Measurements from ENCODE around the gene VAV2.

Gene VAV2

DNA sequence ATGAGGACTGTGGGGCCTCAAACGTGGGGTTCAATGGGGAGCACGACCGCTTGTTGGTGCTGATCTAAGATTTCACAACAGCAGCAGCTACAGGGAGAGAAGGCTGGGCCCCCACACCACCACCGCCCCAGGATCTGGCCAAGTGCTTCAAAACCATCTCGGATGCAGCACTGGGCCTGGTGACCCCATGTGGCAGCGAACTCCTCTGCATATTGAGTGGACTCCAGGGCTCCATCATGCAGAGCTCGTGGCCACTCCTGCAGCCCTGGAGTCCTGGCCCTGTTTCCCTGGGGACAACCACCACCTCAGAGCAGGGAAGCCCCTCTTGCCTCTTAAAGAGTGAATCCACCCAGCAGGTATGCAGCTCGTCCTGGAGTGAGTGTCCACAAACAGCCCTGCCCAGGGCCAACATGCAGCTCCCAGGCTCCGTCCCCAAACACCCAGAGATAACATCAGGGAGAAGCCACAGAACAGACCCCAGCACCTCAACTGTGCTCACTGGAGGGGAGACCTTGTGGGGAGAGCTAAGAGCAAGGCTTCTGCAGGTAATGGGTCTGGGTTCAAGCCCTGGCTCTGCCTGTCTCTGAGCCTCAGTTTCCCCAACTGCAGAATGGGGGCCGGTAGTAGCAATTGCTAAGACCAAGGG lies 150.8 kb downstream of the VAV2 start:
- Mint-ChIP-seq H3K4me1 (ENCODE audit: low read depth) (no peaks in the 10 kb centered on the region), H3K9me3 (no peaks in the 10 kb centered on the region), H3K27ac (no peak overlapping the region), H3K27me3 (peaks cover 6% of the 10 kb centered on the region), H3K4me3 (no peak overlapping the region), H3K36me3 (ENCODE audit: low read depth) (no peaks in the 10 kb centered on the region)
- DNase-seq = no peak

DNA sequence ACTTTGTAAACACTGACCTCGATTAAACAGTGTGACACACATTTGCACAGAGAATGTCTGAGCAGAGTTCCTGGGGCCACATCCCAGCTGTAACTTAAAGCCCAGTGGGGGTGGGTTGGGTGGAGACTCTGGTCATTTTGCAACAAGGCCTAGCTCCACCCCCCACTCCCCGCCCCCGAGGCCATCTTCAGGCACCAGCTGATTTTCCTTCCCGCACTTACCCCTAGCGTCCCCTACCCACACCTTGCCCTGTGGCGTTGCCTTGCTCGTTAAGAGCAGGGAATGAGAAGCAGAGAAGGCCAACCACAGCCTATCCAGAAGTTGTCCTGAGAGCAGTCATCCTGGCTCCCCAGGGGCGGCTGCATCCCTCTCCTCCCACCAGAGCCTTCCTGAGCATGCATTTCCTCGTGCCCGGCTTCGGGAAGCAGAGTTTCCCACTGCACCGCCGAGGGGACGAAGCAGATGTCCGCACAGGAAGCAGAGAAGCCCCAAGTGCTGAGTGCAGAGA lies 152.2 kb downstream of the VAV2 start:
- no peak overlapping the region for H3K27ac Mint-ChIP-seq
- no peaks in the 10 kb centered on the region for H3K9me3 Mint-ChIP-seq
- DNase-seq = no peak
- no peaks in the 10 kb centered on the region for H3K4me1 Mint-ChIP-seq (ENCODE audit: low read depth)
- H3K4me3 Mint-ChIP-seq = no peak overlapping the region
- H3K36me3 Mint-ChIP-seq (ENCODE audit: low read depth) = no peaks in the 10 kb centered on the region
- peaks cover 6% of the 10 kb centered on the region for H3K27me3 Mint-ChIP-seq

DNA sequence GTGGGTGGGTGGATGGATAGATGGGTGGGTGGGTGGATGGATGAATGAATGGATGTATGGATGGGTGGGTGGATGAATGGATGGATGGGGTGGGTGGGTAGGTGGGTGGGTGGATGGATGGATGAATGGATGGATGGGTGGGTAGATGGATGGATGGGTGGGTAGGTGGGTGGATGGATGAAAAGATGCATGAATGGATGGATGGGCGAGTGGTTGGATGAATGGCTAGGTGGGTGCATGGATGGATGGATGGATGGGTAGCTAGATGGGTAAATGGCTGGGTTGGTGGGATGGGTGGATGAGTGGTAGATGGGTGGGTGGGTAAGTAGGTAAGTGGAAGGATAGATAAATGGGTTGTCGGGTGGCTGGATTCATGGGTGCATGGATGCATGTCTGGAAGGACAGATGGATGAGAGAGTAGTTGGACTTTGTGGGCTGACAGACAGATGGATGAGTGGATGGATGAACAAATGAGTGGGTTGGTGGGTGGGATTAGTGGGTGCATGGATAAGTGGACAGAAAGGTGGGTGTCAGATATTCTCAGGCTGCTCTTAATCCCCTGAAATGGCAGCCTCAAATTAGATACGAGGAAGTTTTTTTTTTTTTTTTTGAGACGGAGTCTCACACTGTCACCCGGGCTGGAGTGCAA lies 153.1 kb downstream of the VAV2 start:
- Mint-ChIP-seq H3K9me3 (no peaks in the 10 kb centered on the region), H3K27ac (no peak overlapping the region), H3K27me3 (peaks cover 6% of the 10 kb centered on the region), H3K36me3 (ENCODE audit: low read depth) (no peaks in the 10 kb centered on the region), H3K4me3 (no peak overlapping the region), H3K4me1 (ENCODE audit: low read depth) (no peaks in the 10 kb centered on the region)
- no peak for DNase-seq

DNA sequence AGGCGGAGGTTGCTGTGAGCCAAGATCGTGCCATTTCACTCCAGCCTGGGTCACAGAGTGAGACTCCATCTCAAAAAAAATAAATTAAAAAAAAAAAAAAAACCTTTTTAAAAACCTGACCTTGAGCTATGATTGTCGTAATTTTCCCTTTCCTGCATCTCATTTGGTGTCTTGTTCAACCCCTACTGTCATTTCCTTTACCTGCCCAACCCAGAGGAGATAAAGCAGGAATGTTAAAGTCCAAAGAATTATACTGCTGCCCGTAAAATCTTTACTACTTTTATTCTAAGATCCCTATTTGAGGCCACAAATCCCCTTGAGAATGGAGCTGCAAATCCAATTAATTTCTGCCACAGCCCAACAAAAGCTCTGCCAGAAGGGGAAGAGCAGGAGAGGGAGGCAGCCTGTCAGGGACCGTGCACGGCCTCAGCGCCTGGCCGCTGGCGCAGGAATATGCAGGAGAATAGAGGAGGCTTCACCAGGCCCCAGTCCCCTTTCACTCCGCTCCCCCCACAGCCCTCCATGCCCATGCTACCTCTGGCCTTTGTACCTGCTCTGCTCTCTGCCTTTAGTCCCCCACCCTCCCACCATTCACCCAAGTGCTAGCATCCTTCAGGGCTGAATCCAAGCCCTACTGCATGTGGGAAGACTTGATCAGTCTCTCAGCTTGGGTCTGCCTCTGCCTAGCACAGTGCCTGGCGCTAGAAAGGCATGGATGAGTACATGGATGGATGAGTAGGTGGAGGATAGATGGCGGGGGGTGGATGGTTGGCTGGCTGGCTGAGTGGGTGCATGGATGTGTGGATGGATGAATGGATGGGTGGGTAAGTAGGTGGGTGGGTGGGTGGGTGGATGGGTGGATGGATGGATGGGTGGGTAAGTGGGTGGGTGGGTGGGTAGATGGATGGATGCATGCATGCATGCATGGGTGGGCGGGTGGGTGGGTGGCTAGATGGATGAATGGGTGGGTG lies 154.2 kb downstream of the VAV2 start:
- no peak overlapping the region for H3K4me3 Mint-ChIP-seq
- H3K36me3 Mint-ChIP-seq (ENCODE audit: low read depth) = no peaks in the 10 kb centered on the region
- no peak for DNase-seq
- H3K9me3 Mint-ChIP-seq = no peaks in the 10 kb centered on the region
- H3K4me1 Mint-ChIP-seq (ENCODE audit: low read depth) = no peaks in the 10 kb centered on the region
- H3K27ac Mint-ChIP-seq = no peak overlapping the region
- H3K27me3 Mint-ChIP-seq = no peaks in the 10 kb centered on the region

DNA sequence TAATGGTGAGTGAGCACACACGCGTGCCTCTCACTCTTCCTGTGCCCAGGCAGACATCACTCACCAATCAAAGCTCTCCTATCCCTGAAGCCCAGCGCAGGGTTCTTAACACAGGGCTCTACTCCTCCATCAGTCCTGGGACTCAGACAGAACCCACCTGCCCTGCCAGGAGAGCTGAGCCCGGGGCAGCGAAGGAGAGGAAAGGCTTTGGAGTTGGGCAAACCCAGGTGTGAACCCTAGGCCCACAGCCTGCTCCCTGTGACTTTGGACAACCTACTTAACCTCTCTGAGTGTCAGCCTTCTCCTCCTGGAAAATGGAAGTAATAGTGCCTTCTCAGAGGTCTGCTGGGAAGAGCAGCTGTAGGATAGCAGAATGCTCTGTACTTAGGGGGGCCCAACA lies 155.3 kb downstream of the VAV2 start:
- Mint-ChIP-seq H3K4me3 (no peak overlapping the region), H3K4me1 (ENCODE audit: low read depth) (no peaks in the 10 kb centered on the region), H3K36me3 (ENCODE audit: low read depth) (no peaks in the 10 kb centered on the region), H3K27me3 (no peaks in the 10 kb centered on the region), H3K9me3 (no peaks in the 10 kb centered on the region), H3K27ac (no peak overlapping the region)
- DNase-seq = no peak

DNA sequence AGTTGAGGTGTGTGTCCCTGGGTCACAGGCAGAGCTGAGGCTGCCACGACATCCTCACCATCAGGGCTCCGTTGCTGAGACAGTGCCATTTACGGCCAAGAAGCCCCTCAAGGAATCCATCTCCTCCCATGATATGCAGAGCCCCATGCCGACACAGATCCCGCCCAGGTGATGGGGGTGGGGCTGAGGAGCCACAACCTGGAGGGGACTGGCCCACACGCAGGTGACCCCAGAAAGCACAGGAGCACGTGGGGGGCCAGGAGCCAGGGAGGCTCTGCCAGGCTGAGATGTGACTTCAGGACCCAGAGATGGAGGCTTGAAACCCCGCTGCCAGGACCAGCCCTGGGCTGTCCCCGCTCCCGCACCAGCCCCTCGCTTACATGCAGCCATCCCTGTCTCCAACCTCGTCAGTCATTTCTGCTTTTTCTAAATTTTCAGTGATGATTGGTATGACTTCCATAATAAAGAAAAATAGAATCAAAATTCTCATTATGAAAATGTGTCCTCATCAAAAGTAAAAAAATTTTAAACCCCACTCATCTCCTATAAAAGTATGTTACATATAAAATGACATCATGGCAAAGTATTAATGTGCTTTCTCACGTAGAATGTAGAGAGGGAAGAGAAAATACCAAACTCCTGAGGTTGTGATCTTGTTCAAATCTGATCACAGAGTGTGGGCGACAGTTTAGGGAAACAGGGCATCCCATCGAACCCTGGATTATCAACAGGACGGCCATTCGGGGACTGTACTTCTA lies 155.9 kb downstream of the VAV2 start:
- no peaks in the 10 kb centered on the region for H3K27me3 Mint-ChIP-seq
- H3K27ac Mint-ChIP-seq = no peak overlapping the region
- H3K9me3 Mint-ChIP-seq = no peaks in the 10 kb centered on the region
- no peak for DNase-seq
- no peaks in the 10 kb centered on the region for H3K36me3 Mint-ChIP-seq (ENCODE audit: low read depth)
- H3K4me3 Mint-ChIP-seq = no peak overlapping the region
- no peaks in the 10 kb centered on the region for H3K4me1 Mint-ChIP-seq (ENCODE audit: low read depth)

DNA sequence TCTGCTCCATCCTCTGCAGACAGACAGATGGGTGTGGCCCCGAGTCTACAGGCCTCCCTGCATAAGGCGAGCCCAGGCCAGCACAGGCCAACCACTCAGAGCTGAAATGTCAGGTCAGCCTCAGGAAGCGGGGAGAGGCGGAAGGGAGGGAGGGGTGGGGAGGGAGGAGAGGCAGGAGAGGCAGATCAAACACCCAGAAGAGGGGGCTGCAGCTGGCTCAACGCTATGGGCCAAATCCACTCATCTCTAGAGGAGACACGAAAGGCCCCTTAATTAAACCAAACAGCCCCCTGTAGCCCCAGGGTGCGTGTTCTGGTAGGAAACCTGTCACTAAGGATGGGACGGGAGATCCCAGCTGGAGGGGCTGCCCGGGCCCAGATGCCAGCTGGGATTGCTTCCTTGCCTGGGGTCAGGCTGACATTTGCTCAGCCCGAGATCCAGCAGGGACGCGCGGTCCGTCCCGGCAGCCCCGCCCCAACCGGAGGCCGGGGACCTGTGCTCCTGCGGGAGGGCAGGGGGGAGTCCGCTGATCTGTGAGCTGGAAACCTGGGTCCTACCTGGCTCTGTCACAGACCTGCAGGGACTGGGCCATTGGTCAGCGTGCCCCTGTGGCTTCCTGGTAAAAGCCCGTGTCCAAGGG lies 156.7 kb downstream of the VAV2 start:
- no peak for DNase-seq
- no peaks in the 10 kb centered on the region for H3K27me3 Mint-ChIP-seq
- no peaks in the 10 kb centered on the region for H3K4me1 Mint-ChIP-seq (ENCODE audit: low read depth)
- no peaks in the 10 kb centered on the region for H3K9me3 Mint-ChIP-seq
- no peak overlapping the region for H3K27ac Mint-ChIP-seq
- no peaks in the 10 kb centered on the region for H3K36me3 Mint-ChIP-seq (ENCODE audit: low read depth)
- no peak overlapping the region for H3K4me3 Mint-ChIP-seq

DNA sequence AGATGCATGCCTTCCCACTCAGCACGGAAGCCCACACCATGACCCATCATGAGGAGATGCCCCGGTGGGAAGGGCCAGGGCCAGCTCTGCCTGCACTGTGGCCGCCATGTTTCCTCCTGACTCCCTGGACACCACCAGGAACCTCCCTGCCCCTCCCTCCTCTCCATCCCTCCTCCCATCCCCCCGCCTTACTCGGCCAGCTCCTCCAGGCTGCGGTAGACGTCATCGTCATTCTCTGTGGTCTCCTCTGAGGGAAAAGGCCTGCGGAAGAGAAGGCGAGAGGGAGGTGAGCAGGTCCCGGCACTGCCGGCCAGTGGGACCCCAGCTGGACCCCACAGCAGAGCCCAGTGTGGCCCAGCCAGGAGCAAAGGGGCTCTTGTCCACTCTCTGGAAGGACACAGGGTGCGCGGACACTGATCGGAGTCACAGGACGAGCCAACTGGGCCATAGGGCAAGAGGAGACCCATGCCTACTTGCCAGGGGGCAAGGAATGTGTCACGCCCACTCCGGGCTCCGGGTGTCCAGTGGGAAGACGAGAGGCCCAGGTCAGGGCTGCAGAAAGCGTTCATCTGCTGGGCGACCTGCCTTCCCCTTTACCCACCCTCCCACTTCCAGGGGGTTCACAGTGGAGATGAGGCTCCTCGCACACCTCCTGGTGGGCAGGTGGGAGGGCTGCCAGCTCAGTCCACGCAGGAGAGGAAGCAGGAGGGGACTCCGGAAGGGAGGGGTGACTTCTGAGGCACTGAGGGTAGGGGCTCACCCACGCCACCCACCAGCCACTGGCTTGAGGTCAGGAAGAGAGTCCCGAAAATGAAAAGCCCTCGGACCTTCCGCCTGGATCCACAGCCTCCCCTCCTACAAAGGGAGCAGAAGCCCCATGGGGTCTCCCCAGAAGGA lies 157.8 kb downstream of the VAV2 start:
- Mint-ChIP-seq H3K4me3 (no peak overlapping the region), H3K36me3 (ENCODE audit: low read depth) (no peaks in the 10 kb centered on the region), H3K4me1 (ENCODE audit: low read depth) (no peaks in the 10 kb centered on the region), H3K9me3 (no peaks in the 10 kb centered on the region), H3K27ac (no peak overlapping the region), H3K27me3 (no peaks in the 10 kb centered on the region)
- no peak for DNase-seq

DNA sequence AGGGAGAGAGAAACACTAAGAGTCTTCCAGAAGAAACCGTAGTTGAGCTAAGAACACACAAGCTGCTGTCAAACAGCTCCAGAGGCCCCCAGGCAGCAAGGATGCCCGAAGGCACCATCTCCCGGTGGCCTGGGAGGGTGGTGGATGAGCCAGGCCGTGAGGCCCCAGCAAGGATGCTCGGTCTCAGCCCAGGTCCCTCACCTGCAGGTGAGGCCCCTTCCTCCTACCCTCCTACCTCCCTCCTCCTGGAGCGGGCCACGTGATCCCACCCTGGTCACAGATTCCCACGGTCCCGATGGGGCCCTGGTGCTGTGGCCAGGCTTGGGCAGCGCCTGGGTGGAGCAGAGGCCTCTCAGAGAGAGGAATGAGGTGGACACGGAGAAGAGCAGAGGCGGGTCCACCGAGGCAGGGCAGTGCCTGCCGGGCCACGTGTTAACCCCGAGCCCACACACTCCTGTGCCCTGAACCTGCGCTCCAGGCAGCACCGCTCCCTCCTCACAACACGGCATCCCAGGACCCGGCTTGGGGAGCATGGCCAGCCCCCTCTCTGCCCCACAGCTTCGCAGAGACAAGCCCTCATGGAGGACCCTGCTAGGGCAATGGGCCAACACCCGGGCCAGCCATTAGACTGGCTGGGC lies 158.6 kb downstream of the VAV2 start:
- Mint-ChIP-seq H3K9me3 (no peaks in the 10 kb centered on the region), H3K27me3 (no peaks in the 10 kb centered on the region), H3K4me1 (ENCODE audit: low read depth) (no peaks in the 10 kb centered on the region), H3K4me3 (no peak overlapping the region), H3K36me3 (ENCODE audit: low read depth) (no peaks in the 10 kb centered on the region), H3K27ac (no peak overlapping the region)
- no peak for DNase-seq

DNA sequence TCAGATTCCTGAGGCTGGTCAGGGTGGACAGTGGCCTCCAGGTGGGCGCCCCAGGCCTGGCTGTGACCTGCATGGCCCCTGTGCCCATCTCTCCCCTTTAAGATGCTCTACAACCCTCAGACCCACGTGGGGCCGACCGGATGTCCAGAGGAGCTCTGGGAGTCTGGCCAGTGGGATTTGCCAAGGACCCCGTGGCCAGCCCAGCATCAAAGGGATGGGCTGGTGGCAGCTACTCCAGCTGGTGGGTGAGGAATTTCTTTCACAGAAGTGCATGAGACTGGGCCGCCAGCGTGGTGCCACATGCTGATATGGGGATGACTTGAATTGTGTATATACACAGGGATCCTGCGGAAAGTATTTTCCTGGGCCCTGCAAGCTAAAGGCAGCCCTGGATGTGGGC lies 159.2 kb downstream of the VAV2 start:
- no peak overlapping the region for H3K4me3 Mint-ChIP-seq
- H3K9me3 Mint-ChIP-seq = no peaks in the 10 kb centered on the region
- H3K27me3 Mint-ChIP-seq = no peaks in the 10 kb centered on the region
- no peak for DNase-seq
- H3K27ac Mint-ChIP-seq = no peak overlapping the region
- H3K4me1 Mint-ChIP-seq (ENCODE audit: low read depth) = no peaks in the 10 kb centered on the region
- H3K36me3 Mint-ChIP-seq (ENCODE audit: low read depth) = no peaks in the 10 kb centered on the region

DNA sequence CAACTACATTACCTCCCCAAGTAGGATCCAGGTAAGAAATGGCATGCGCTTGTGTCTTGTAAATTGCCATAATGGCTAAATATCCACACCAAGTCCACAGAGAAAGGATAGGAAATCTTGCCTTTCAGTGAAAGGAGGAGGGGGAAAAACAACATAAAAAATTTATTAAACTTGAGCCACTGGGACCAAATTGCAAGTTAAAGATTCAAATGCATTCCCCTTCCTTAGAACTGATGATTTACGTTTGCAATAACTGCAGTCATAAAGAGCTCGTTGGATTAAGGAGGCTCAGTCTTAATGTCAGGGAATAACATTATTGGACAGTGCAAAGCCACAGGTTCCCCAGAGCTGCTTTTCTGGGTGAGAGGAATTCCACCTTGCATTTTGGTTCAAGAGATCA lies 161.4 kb downstream of the VAV2 start:
- Mint-ChIP-seq H3K27me3 (no peaks in the 10 kb centered on the region), H3K4me1 (ENCODE audit: low read depth) (no peaks in the 10 kb centered on the region), H3K9me3 (no peaks in the 10 kb centered on the region), H3K27ac (no peak overlapping the region), H3K4me3 (no peak overlapping the region), H3K36me3 (ENCODE audit: low read depth) (no peaks in the 10 kb centered on the region)
- DNase-seq = no peak

DNA sequence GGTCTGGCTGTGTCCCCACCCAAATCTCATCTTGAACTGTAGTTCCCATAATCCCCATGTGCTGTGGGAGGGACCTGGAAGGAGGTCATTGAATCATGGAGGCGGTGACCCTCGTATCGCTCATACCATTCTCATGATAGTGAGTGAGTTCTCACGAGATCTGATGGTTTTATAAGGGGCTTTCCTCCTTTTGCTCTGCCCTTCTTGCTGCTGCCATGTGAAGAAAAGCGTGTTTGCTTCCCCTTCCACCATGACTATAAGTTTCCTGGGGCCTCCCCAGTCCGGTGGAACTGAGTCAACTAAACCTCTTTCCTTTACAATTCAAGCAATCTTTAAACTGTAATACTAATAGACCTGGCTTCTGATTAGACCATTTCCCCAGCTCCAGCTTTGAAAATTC lies 161.8 kb downstream of the VAV2 start:
- no peaks in the 10 kb centered on the region for H3K4me1 Mint-ChIP-seq (ENCODE audit: low read depth)
- no peaks in the 10 kb centered on the region for H3K36me3 Mint-ChIP-seq (ENCODE audit: low read depth)
- no peak for DNase-seq
- no peaks in the 10 kb centered on the region for H3K9me3 Mint-ChIP-seq
- no peak overlapping the region for H3K27ac Mint-ChIP-seq
- H3K27me3 Mint-ChIP-seq = no peaks in the 10 kb centered on the region
- no peak overlapping the region for H3K4me3 Mint-ChIP-seq

Data from activated T-cell treated with anti-CD3 and anti-CD28 coated beads, Interleukin-2, amount 50 U/mL, for 24 hours (primary cell).